Activated CD8-positive, alpha-beta memory T cell treated with anti-CD3 and anti-CD28 coated beads, Interleukin-2, amount 10 ng/mL, durations not matched to agents 7 days and 5 days (primary cell): ENCODE results near the gene SPNS2. TPM values are rescaled to one million over a fixed set of nuclear protein-coding genes. Genes with fewer than 3 reads are reported as not detected.

ENCODE experiments used
- ATAC-seq: fragments of 150-1000 bp; cut with Tn5 transposase; one replicate; pipeline ENCODE4 v1.10.0; 2021; ENCODE audit warnings: moderate library complexity
- CTCF ChIA-PET: fragments of 350-600 bp; sonication (Branson Sonifier 250); formaldehyde crosslinking; loops from one replicate; lab custom pipeline; 2021; ENCODE audit warnings: antibody characterized with exemption; lab: Charles Lee
- DNase-seq: peaks from one replicate; pipeline ENCODE4 v3.0.0-alpha.2; 2020
- H3K27ac Mint-ChIP-seq: one replicate; pipeline ENCODE4 v1.8.0; 2021; ENCODE audit warnings: mild to moderate bottlenecking, mixed read lengths
- H3K27me3 Mint-ChIP-seq: one replicate; pipeline ENCODE4 v1.8.0; 2021; ENCODE audit warnings: mixed read lengths
- H3K36me3 Mint-ChIP-seq: one replicate; pipeline ENCODE4 v1.8.0; 2021; ENCODE audit warnings: mild to moderate bottlenecking, mixed read lengths
- H3K4me1 Mint-ChIP-seq: one replicate; pipeline ENCODE4 v1.8.0; 2021; ENCODE audit warnings: mixed read lengths
- H3K4me3 Mint-ChIP-seq: one replicate; pipeline ENCODE4 v1.8.0; 2021; ENCODE audit warnings: mild to moderate bottlenecking, moderate library complexity, mixed read lengths
- H3K9me3 Mint-ChIP-seq: one replicate; pipeline ENCODE4 v1.8.0; 2022; ENCODE audit warnings: low read depth, mixed read lengths
- total RNA-seq, 2 experiments: library from RNA; stranded (reverse); gene quantifications; one replicate each; pipeline ENCODE4 v1.2.3, GENCODE V29; 2021

The SPNS2 gene
- 1 to 10 TPM; 1.1 to 1.9 TPM for total RNA-seq

GRCh38 chr17:4498461-4499397 lies at the start of gene SPNS2:
TSS of gene SPNS2 (plus strand) at chr17:4498881. CDS start at chr17:4499048, 167 bp downstream.
- Mint-ChIP-seq H3K36me3 (no peaks in the 10 kb centered on the region), H3K27ac (no peak within 1 kb of the TSS), H3K4me1 (peaks cover 27% of the 10 kb centered on the region), H3K27me3 (peaks cover 47% of the 10 kb centered on the region), H3K9me3 (no peaks in the 10 kb centered on the region), H3K4me3 (peak within 1 kb of the TSS; percentile 63)
- peak; percentile 65 for DNase-seq
- peak; percentile 86 for ATAC-seq
- CTCF ChIA-PET: interaction anchor here (0.5 to 3.9 kb wide), 10 partner anchors 8 to 80 kb away, joined by 3 to 22 read pairs (median 3); no protein-coding TSS in a partner anchor

- H3K4me3 Mint-ChIP-seq: no peak overlapping the region
- CTCF ChIA-PET: no interaction called here
- H3K36me3 Mint-ChIP-seq: peaks cover 6% of the 10 kb centered on the region
- ATAC-seq: no peak
- no peak for DNase-seq
- peaks cover 4% of the 10 kb centered on the region for H3K4me1 Mint-ChIP-seq
- H3K27ac Mint-ChIP-seq: no peak overlapping the region
- no peaks in the 10 kb centered on the region for H3K27me3 Mint-ChIP-seq
- H3K9me3 Mint-ChIP-seq: no peaks in the 10 kb centered on the region
Measured at GRCh38 chr17:4449736-4450135, 48.9 kb upstream of the SPNS2 start.

DNA sequence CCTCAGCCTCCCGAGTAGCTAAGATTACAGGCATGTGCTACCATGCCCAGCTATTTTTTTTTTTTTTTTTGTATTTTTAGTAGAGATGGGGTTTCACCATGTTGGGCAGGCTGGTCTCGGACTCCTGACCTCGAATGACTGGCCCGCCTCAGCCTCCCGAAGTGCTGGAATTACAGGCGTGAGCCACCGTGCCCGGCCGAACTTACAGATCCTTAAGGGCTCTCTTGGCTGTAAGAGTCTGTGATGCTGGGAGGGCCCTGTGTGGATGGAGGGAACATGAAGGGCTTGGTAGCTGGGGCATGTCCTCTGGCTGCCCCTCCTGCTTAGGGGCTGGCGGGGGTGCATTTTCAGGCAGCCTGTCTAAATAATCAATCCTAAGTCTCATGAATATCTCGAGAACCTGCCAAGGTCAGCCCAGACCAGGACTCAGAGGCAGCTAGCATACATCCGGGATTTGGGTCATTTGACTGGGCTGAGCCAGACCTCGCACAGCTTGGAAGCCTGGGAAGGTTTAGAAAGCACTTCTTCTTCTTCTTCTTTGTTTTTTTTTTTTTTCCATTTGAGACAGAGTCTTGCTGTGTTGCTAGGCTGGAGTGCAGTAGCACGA lies 47.9 kb upstream of the SPNS2 start:
- Mint-ChIP-seq H3K27ac (no peak overlapping the region), H3K9me3 (no peaks in the 10 kb centered on the region), H3K4me3 (no peak overlapping the region), H3K27me3 (no peaks in the 10 kb centered on the region), H3K36me3 (peaks cover 6% of the 10 kb centered on the region), H3K4me1 (peaks cover 4% of the 10 kb centered on the region)
- ATAC-seq (no peak), DNase-seq (no peak)
- CTCF ChIA-PET: interaction anchor here (1.5 kb wide), 1 partner anchor 30 kb away, joined by 5 read pairs; no protein-coding TSS in a partner anchor

DNA sequence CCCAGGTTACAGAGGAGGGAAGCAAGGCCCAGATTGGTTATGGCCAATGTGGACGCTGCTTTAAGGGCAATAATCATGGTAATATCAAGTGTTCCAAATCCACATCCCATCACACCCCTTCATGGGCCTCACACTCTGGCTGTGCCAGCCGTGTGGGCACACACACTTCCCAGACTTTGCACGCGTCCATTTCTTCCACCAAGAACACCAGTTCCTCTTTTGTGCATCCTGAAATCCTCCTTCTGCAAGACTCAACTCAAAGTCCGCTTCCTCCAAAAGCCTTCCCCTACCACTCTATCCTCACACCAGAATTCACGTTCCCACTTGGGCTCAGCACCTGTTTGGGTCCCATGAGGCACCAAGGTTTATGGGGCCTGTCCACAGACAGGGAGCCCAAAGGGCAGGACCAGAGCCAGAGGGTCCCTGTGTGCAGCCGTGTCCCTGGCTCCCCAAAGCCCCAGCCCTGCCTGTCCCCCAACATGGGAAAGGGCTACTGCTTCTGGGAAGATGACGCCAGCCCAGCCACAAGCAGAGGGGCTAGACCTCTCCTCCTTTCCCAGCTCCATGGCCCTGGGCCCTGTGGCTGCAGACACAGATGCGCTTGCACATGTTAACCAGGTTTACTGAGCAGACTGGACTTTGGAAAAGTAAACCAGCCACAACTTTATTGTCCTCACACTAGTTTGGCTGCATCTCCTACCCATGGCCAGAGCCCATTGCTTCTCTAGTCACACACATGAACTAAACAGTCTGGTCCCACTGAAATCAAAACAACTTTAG lies 44.7 kb upstream of the SPNS2 start:
- Mint-ChIP-seq H3K27me3 (no peaks in the 10 kb centered on the region), H3K36me3 (peaks cover 16% of the 10 kb centered on the region), H3K27ac (no peak overlapping the region), H3K4me3 (no peak overlapping the region), H3K9me3 (no peaks in the 10 kb centered on the region), H3K4me1 (peaks cover 4% of the 10 kb centered on the region)
- CTCF ChIA-PET: interaction anchor here (1.3 kb wide), 1 partner anchor 17 kb away, joined by 3 read pairs; no protein-coding TSS in a partner anchor
- ATAC-seq (no peak), DNase-seq (no peak)

DNA sequence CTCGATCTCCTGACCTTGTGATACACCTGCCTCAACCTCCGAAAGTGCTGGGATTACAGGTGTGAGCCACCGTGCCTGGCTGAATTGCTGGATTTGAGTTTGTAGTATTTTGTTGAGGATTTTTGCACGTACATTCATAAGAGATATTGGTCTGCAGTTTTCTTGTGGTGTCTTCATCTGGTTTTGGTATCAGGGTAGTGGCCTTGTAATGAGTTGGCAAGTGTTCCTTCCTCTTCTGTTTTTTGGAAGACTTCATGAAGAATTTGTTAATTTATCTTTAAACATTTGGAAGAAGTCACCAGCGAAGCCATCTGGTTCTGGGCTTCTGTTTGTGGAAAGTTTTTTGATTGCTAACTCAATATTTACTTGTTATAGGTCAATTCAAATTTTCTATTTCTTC lies 38.0 kb upstream of the SPNS2 start:
- CTCF ChIA-PET: no interaction called here
- Mint-ChIP-seq H3K27me3 (no peaks in the 10 kb centered on the region), H3K4me1 (no peaks in the 10 kb centered on the region), H3K4me3 (no peak overlapping the region), H3K36me3 (peaks cover 43% of the 10 kb centered on the region), H3K27ac (no peak overlapping the region), H3K9me3 (peaks cover 7% of the 10 kb centered on the region)
- ATAC-seq (no peak), DNase-seq (no peak)

DNA sequence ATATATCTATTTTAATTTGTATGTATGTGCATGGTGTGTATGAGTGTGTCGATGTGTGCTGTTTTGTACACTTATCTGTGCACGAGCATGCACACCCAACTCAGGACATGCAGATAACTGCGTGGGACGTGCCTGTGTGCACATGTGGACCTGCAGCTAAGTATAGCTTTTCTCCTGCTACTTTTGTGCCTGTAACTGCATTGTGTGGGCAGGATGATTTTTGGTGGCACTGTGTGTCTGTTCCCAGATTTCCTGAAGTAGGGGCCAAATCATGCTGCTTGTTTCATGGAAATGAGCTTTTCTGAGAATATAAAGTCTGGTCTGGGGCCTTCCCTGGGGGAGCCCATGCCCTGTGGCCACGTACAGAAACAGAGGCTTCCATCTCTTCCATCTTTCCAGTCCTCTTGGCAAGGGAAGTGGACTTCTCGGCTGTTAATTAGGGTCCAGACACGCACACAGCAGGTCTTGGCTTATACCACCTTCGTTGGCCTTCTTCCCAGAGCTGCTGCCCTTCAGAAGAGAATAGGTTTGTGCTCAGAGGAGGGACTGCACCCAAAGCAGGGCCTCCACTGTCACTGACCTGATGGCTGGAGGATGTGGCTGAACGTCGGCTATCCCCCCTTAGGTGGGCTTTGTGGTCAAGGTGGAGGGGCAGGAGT lies 34.7 kb upstream of the SPNS2 start:
- CTCF ChIA-PET: interaction anchor here (1.0 to 1.4 kb wide), 2 partner anchors 22 to 43 kb away, joined by 3 to 4 read pairs; no protein-coding TSS in a partner anchor
- Mint-ChIP-seq H3K27ac (no peak overlapping the region), H3K36me3 (peaks cover 35% of the 10 kb centered on the region), H3K9me3 (peaks cover 7% of the 10 kb centered on the region), H3K4me1 (no peaks in the 10 kb centered on the region), H3K4me3 (no peak overlapping the region), H3K27me3 (no peaks in the 10 kb centered on the region)
- DNase-seq (no peak), ATAC-seq (no peak)

- H3K4me1 Mint-ChIP-seq: no peaks in the 10 kb centered on the region
- H3K27me3 Mint-ChIP-seq: no peaks in the 10 kb centered on the region
- no peak overlapping the region for H3K4me3 Mint-ChIP-seq
- H3K27ac Mint-ChIP-seq: no peak overlapping the region
- DNase-seq: no peak
- H3K9me3 Mint-ChIP-seq: no peaks in the 10 kb centered on the region
- peaks cover 21% of the 10 kb centered on the region for H3K36me3 Mint-ChIP-seq
- ATAC-seq: no peak
- CTCF ChIA-PET: no interaction called here
Measured at GRCh38 chr17:4465786-4466185, 32.9 kb upstream of the SPNS2 start.

DNA sequence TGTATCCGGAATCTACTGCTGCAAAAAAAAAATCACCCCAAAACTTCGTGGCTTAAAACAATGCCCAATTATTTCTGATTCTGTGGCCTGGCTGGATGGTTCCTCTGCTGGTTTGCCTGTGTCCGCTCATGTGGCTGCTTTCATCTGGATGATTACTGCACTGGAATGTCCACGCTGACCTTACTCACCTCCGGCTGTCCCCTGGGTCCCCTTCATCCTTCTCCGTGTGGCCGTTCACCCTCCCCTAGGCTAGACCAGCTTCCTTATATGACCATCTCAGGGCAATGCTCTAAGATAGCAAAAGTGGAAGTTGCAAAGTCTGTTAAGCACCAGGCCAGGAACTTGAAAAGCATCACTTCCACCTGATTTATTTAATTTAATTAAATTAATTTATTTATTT lies 31.4 kb upstream of the SPNS2 start:
- Mint-ChIP-seq H3K36me3 (peaks cover 12% of the 10 kb centered on the region), H3K27me3 (no peaks in the 10 kb centered on the region), H3K9me3 (no peaks in the 10 kb centered on the region), H3K4me3 (no peak overlapping the region), H3K4me1 (no peaks in the 10 kb centered on the region), H3K27ac (peak overlapping the region; percentile 29)
- CTCF ChIA-PET: no interaction called here
- ATAC-seq: no peak
- no peak for DNase-seq

GRCh38 chr17:4469552-4469951 lies 29.1 kb upstream of the SPNS2 start:
- ATAC-seq: no peak
- Mint-ChIP-seq H3K27ac (no peak overlapping the region), H3K4me3 (no peak overlapping the region), H3K27me3 (no peaks in the 10 kb centered on the region), H3K9me3 (no peaks in the 10 kb centered on the region), H3K4me1 (no peaks in the 10 kb centered on the region), H3K36me3 (peaks cover 5% of the 10 kb centered on the region)
- CTCF ChIA-PET: no interaction called here
- DNase-seq: no peak

- Mint-ChIP-seq H3K4me3 (no peak overlapping the region), H3K36me3 (peaks cover 4% of the 10 kb centered on the region), H3K27ac (no peak overlapping the region), H3K4me1 (no peaks in the 10 kb centered on the region), H3K9me3 (no peaks in the 10 kb centered on the region), H3K27me3 (no peaks in the 10 kb centered on the region)
- CTCF ChIA-PET: interaction anchor here (1.1 kb wide), 1 partner anchor 52 kb away, joined by 5 read pairs; no protein-coding TSS in a partner anchor
- ATAC-seq (no peak), DNase-seq (no peak)
Measured at GRCh38 chr17:4472286-4472685, 26.4 kb upstream of the SPNS2 start.

DNA sequence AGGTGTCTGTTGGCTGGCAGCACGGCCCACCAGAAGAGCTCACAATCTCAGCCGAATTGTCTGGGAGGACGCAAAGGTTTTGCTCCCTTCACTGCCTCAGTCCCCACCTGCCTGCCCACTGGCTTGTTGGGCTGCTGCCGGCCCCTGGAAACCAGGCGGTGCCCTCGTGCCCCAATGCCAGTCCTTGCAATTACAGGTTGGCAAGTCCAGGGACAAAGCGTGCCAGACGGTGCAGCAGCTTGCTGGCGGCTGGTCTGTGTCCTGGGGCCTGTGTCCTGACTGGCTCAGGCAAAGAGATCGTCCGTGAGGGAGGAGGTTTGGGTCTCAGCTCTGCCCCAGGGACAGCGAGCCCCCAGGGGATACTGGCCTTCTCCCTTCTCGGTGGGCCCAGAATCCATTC lies 24.6 kb upstream of the SPNS2 start:
- no peaks in the 10 kb centered on the region for H3K9me3 Mint-ChIP-seq
- no peaks in the 10 kb centered on the region for H3K27me3 Mint-ChIP-seq
- H3K36me3 Mint-ChIP-seq: peaks cover 3% of the 10 kb centered on the region
- no peaks in the 10 kb centered on the region for H3K4me1 Mint-ChIP-seq
- ATAC-seq (no peak), DNase-seq (no peak)
- CTCF ChIA-PET: no interaction called here
- no peak overlapping the region for H3K27ac Mint-ChIP-seq
- no peak overlapping the region for H3K4me3 Mint-ChIP-seq

GRCh38 chr17:4475001-4475400 lies 23.7 kb upstream of the SPNS2 start:
- CTCF ChIA-PET: no interaction called here
- DNase-seq (no peak), ATAC-seq (no peak)
- H3K36me3 Mint-ChIP-seq: peaks cover 3% of the 10 kb centered on the region
- H3K4me3 Mint-ChIP-seq: no peak overlapping the region
- H3K4me1 Mint-ChIP-seq: peaks cover 5% of the 10 kb centered on the region
- no peaks in the 10 kb centered on the region for H3K27me3 Mint-ChIP-seq
- H3K27ac Mint-ChIP-seq: no peak overlapping the region
- H3K9me3 Mint-ChIP-seq: no peaks in the 10 kb centered on the region

DNA sequence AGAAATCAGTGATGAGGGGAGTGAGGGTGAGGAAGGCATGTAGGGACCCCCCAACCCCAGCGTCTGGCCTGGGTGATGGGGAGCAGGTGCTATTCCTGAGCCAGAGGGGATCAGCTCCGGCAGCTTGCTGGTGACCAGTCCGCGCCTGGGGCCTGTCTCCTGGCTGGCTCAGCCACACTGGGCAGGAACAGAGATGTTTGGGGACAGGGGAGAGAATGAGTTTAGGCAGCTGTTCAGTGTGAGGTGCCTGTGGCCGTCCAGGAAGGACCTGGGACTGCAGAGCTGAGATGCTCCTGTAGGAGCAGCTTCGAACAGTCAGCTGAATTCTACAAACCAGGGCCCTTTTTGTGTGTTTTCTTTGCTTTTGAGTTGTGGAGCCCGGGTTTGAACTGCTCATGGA lies 23.2 kb upstream of the SPNS2 start:
- no peak for ATAC-seq
- Mint-ChIP-seq H3K4me1 (peaks cover 9% of the 10 kb centered on the region), H3K27ac (no peak overlapping the region), H3K27me3 (no peaks in the 10 kb centered on the region), H3K9me3 (no peaks in the 10 kb centered on the region), H3K36me3 (peaks cover 2% of the 10 kb centered on the region), H3K4me3 (no peak overlapping the region)
- DNase-seq: no peak
- CTCF ChIA-PET: no interaction called here
